ENCODE measurements around the gene TSPAN2.

- TF ChIP-seq CTCF (IDR thresholded peaks at IDR 0.05) (no peak), POLR2A (IDR thresholded peaks at IDR 0.05) (no peak)
Observed at GRCh38 chr1:115059316-115059715, 30.0 kb downstream of the TSPAN2 start.

Measured in gastroesophageal sphincter (tissue), 3 donors.